WTC11 (cell line): ENCODE results near the gene NAA60. TPM values are rescaled to one million over a fixed set of nuclear protein-coding genes. Genes with fewer than 3 reads are reported as not detected.

Experiments used
- ATAC-seq: fragments of 200-7000 bp; cut with Tn5 transposase; 2 replicates; pipeline ENCODE4 v1.10.0; 2021; ENCODE audit warnings: mild to moderate bottlenecking, moderate library complexity
- CTCF ChIA-PET: fragments of 300-600 bp; sonication (Branson Sonifier 250); formaldehyde crosslinking; loops from one replicate; lab custom pipeline; 2021; ENCODE audit warnings: antibody characterized with exemption; lab: Charles Lee
- POLR2A ChIA-PET: fragments of 350-600 bp; sonication (Branson Sonifier 250); formaldehyde crosslinking; loops from one replicate; lab custom pipeline; 2021; ENCODE audit warnings: antibody characterized with exemption; lab: Charles Lee
- DNase-seq: peaks from one replicate; pipeline ENCODE4 v3.0.0; 2021; ENCODE audit warnings: low spot score
- H3K27ac Mint-ChIP-seq: 2 replicates; pipeline ENCODE4 v1.8.0; 2021; ENCODE audit warnings: mixed read lengths
- H3K27me3 Mint-ChIP-seq: 2 replicates; pipeline ENCODE4 v1.8.0; 2021; ENCODE audit warnings: low read depth, mild to moderate bottlenecking, moderate library complexity, mixed read lengths
- H3K36me3 Mint-ChIP-seq: 2 replicates; pipeline ENCODE4 v1.8.0; 2021; ENCODE audit warnings: mixed read lengths
- H3K4me1 Mint-ChIP-seq: 2 replicates; pipeline ENCODE4 v1.8.0; 2022; ENCODE audit warnings: mixed read lengths
- H3K4me3 Mint-ChIP-seq: 2 replicates; pipeline ENCODE4 v1.8.0; 2021; ENCODE audit warnings: mild to moderate bottlenecking, moderate library complexity, mixed read lengths
- H3K9me3 Mint-ChIP-seq: 2 replicates; pipeline ENCODE4 v1.8.0; 2021; ENCODE audit warnings: mixed read lengths
- CTCF ChIP-seq: fragments of 200-600 bp; IDR thresholded peaks from 2 replicates; pipeline ENCODE4 v1.8.0; 2022; ENCODE audit warnings: antibody characterized with exemption
- E2F5 ChIP-seq: sonication (generic); formaldehyde crosslinking; IDR thresholded peaks from 2 replicates; pipeline ENCODE4 v1.8.1; 2022; ENCODE audit warnings: mild to moderate bottlenecking, moderate library complexity, missing genetic modification reagents
- FOXP1 ChIP-seq: sonication (generic); formaldehyde crosslinking; IDR thresholded peaks from 2 replicates; pipeline ENCODE4 v1.8.0; 2022; ENCODE audit warnings: missing genetic modification reagents, mild to moderate bottlenecking, moderate library complexity, borderline replicate concordance
- JAZF1 ChIP-seq: fragments of 250-450 bp; sonication (Bioruptor Pico); IDR thresholded peaks from 2 replicates; pipeline ENCODE4 v1.9.0; 2021; ENCODE audit warnings: moderate library complexity, mild to moderate bottlenecking, inconsistent platforms
- MYBL2 ChIP-seq: sonication (generic); formaldehyde crosslinking; IDR thresholded peaks from 2 replicates; pipeline ENCODE4 v1.8.1; 2023; ENCODE audit warnings: mild to moderate bottlenecking, moderate library complexity, missing genetic modification reagents
- NR2C2 ChIP-seq: sonication (generic); formaldehyde crosslinking; IDR thresholded peaks from 2 replicates; pipeline ENCODE4 v1.8.0; 2022; ENCODE audit warnings: mild to moderate bottlenecking, missing genetic modification reagents
- PRDM15 ChIP-seq: sonication (generic); formaldehyde crosslinking; IDR thresholded peaks from 2 replicates; pipeline ENCODE4 v1.8.0; 2022; ENCODE audit warnings: missing genetic modification reagents
- SOX15 ChIP-seq: fragments of 250-450 bp; sonication (Bioruptor Pico); IDR thresholded peaks from 2 replicates; pipeline ENCODE4 v1.9.0; 2021; ENCODE audit warnings: mild to moderate bottlenecking
- USF1 ChIP-seq: sonication (generic); formaldehyde crosslinking; IDR thresholded peaks from 2 replicates; pipeline ENCODE4 v1.8.0; 2022; ENCODE audit warnings: mild to moderate bottlenecking, missing genetic modification reagents
- USF2 ChIP-seq: sonication (generic); formaldehyde crosslinking; IDR thresholded peaks from 2 replicates; pipeline ENCODE4 v1.8.1; 2023; ENCODE audit warnings: mild to moderate bottlenecking, missing genetic modification reagents, moderate library complexity
- ZNF121 ChIP-seq: sonication (generic); formaldehyde crosslinking; IDR thresholded peaks from 2 replicates; pipeline ENCODE4 v1.8.0; 2023; ENCODE audit warnings: missing genetic modification reagents
- ZNF281 ChIP-seq: sonication (generic); formaldehyde crosslinking; IDR thresholded peaks from 2 replicates; pipeline ENCODE4 v1.8.0; 2023; ENCODE audit warnings: mild to moderate bottlenecking, missing genetic modification reagents
- ZNF425 ChIP-seq: fragments of 250-450 bp; sonication (Bioruptor Pico); conservative IDR thresholded peaks from 2 replicates; pipeline ENCODE4 v1.9.0; 2021; ENCODE audit warnings: mild to moderate bottlenecking
- total RNA-seq: library from RNA; stranded (reverse); gene quantifications from 3 replicates; pipeline ENCODE4 v1.2.3, GENCODE V29; 2021

Gene NAA60
- total RNA-seq, 1 experiment from 2014 or later = 50.3 TPM

GRCh38 chr16:3485097-3485745, 41.7 kb downstream of the NAA60 start:
- DNase-seq (no peak), ATAC-seq (no peak)
- Mint-ChIP-seq H3K4me3 (no peak overlapping the region), H3K27ac (no peak overlapping the region), H3K27me3 (no peaks in the 10 kb centered on the region), H3K36me3 (peaks cover 31% of the 10 kb centered on the region), H3K9me3 (no peaks in the 10 kb centered on the region), H3K4me1 (peaks cover 10% of the 10 kb centered on the region)
- CTCF ChIA-PET = interaction anchor here (0.6 to 1.4 kb wide), 7 partner anchors 15 to 296 kb away, joined by 3 to 6 read pairs (median 3); partner anchors contain the start of genes CLUAP1, NAA60 and ZNF597
- POLR2A ChIA-PET = no interaction called here
- 0 out of 2 replicates have a peak, but pooled peaks have one; percentile 5 for TF ChIP-seq PRDM15 (CRISPR knock-in tag)
- no peak for TF ChIP-seq MYBL2
- no peak for TF ChIP-seq FOXP1 (CRISPR knock-in tag)
- no peak for TF ChIP-seq SOX15 (CRISPR knock-in tag)
- TF ChIP-seq E2F5 (CRISPR knock-in tag) = no peak

- Mint-ChIP-seq H3K4me3 (no peak overlapping the region), H3K4me1 (peaks cover 8% of the 10 kb centered on the region), H3K27me3 (no peaks in the 10 kb centered on the region), H3K27ac (no peak overlapping the region), H3K36me3 (peaks cover 29% of the 10 kb centered on the region), H3K9me3 (no peaks in the 10 kb centered on the region)
- DNase-seq = peak; percentile 45
- peak; percentile 62 for ATAC-seq
- ChIA-PET POLR2A (no interaction called here), CTCF (interaction anchor here (0.6 to 1.5 kb wide), 8 partner anchors 15 to 295 kb away, joined by 3 to 6 read pairs (median 3); partner anchors contain the start of genes CLUAP1, NAA60 and ZNF597)
- no peak for TF ChIP-seq PRDM15 (CRISPR knock-in tag)
- TF ChIP-seq USF2 (CRISPR knock-in tag) = no peak
- TF ChIP-seq ZNF281 (CRISPR knock-in tag) = no peak
- TF ChIP-seq CTCF = no peak
- TF ChIP-seq ZNF121 = no peak
- no peak for TF ChIP-seq NR2C2 (CRISPR knock-in tag)
- TF ChIP-seq JAZF1 = no peak
- TF ChIP-seq ZNF425 = no peak
- no peak for TF ChIP-seq USF1 (CRISPR knock-in tag)
Measured at GRCh38 chr16:3485821-3486505, 42.5 kb downstream of the NAA60 start.
